ENCODE results near the gene PDZD8.

The PDZD8 gene

DNA sequence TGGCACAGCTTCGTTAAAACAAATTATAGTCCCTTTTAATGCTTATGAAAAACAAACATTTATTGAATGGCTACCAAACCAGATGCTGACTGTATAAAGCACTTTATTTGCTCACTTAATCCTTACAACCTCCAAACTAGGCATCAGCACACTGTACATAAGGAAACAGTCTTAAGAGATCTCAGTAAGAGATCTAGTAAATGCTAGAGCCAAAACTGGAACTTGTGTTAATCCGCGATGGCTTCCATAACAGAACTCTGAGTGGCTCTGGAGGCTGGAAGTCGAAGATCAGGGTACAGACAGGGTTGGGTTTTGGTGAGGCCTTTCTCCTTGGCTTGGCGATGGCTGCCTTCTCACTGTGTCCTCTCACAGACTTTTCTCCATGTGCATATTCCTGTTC, 27.0 kb downstream of the PDZD8 start:
- no peaks in the 10 kb centered on the region for H3K9me3 ChIP-seq (ENCODE audit: control insufficient read depth in 2 of 2, low read length in 2 of 2)
- H3K27me3 ChIP-seq (ENCODE audit: control insufficient read depth in 1 of 2, insufficient read depth in 2 of 2, low read length in 2 of 2), result no peaks in the 10 kb centered on the region
- H3K9ac ChIP-seq (ENCODE audit: low read length in 2 of 2), result no peak overlapping the region
- H3K36me3 ChIP-seq (ENCODE audit: control insufficient read depth in 2 of 2, insufficient read depth in 2 of 2, low read length in 2 of 2), result no peaks in the 10 kb centered on the region
- no peak overlapping the region for H3K27ac ChIP-seq (ENCODE audit: low read length)
- H3K4me1 ChIP-seq (ENCODE audit: control insufficient read depth, insufficient read depth, low read length), result no peaks in the 10 kb centered on the region
- no peak overlapping the region for H3K4me3 ChIP-seq (ENCODE audit: low read length in 2 of 2)

DNA sequence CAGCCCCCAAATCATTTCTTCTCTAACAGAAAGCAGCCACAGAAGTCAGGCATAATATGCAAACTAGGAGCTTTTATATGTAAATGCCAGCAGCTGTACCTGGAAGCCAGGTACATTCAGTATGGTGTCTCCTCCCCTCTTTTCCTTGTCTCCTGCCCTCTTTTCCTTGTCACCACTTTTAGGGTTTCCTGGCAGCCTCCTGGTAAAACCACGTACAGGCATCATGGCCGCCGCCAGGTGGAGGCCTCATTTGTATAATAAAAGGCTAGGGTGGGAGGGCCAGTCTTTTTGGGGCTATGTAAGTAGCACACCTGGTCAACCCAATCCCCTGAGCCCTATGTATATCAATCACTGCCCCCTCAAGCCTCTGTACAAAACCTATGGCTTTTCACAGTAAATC, 28.7 kb downstream of the PDZD8 start:
- Histone ChIP-seq H3K4me1 (ENCODE audit: control insufficient read depth, insufficient read depth, low read length) (no peaks in the 10 kb centered on the region), H3K27ac (ENCODE audit: low read length) (no peak overlapping the region), H3K9ac (ENCODE audit: low read length in 2 of 2) (no peak overlapping the region), H3K9me3 (ENCODE audit: control insufficient read depth in 2 of 2, low read length in 2 of 2) (no peaks in the 10 kb centered on the region), H3K4me3 (ENCODE audit: low read length in 2 of 2) (no peak overlapping the region), H3K36me3 (ENCODE audit: control insufficient read depth in 2 of 2, insufficient read depth in 2 of 2, low read length in 2 of 2) (no peaks in the 10 kb centered on the region), H3K27me3 (ENCODE audit: control insufficient read depth in 1 of 2, insufficient read depth in 2 of 2, low read length in 2 of 2) (no peaks in the 10 kb centered on the region)

DNA sequence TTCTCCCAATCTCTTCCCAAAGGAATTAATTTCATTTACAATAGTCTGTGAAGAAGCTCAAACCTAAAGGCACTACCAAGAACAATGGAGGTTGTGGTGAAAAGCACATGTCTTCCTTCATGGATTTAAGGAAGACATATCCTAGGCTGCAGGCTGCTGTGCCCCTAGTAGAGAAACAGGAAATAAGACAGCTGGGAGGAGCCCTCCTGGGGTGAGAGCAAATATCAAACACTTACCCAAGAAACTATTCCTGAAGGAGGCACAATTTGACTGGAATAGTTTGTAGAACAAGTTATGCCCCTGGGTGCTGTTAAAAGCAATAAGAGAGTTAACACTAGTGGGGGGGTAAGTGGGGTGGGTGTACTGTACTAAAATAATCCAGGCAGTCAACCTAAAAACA, 30.1 kb downstream of the PDZD8 start:
- H3K4me3 ChIP-seq (ENCODE audit: low read length in 2 of 2), result no peak overlapping the region
- H3K27me3 ChIP-seq (ENCODE audit: control insufficient read depth in 1 of 2, insufficient read depth in 2 of 2, low read length in 2 of 2), result no peaks in the 10 kb centered on the region
- H3K9ac ChIP-seq (ENCODE audit: low read length in 2 of 2), result no peak overlapping the region
- H3K9me3 ChIP-seq (ENCODE audit: control insufficient read depth in 2 of 2, low read length in 2 of 2), result no peaks in the 10 kb centered on the region
- H3K36me3 ChIP-seq (ENCODE audit: control insufficient read depth in 2 of 2, insufficient read depth in 2 of 2, low read length in 2 of 2), result no peaks in the 10 kb centered on the region
- no peak overlapping the region for H3K27ac ChIP-seq (ENCODE audit: low read length)
- H3K4me1 ChIP-seq (ENCODE audit: control insufficient read depth, insufficient read depth, low read length), result no peaks in the 10 kb centered on the region

DNA sequence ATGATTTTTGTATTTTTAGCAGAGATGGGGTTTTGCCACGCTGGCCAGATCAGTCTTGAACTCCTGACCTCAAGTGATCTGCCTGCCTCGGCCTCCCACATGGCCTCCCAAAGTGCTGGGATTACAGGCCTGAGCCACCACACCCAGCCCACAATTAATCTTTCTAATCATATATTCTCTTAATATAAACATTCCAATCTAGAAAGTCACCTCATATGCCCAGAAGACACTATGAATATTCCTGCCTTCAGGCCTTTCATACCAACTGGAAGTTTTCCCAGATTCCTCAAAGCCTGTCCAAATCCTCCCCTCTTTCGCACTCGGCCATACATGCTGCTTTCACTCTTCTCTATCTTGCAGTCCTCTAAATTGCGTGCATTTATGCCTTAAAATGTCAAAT, 32.6 kb downstream of the PDZD8 start:
- H3K4me3 ChIP-seq (ENCODE audit: low read length in 2 of 2), result no peak overlapping the region
- no peaks in the 10 kb centered on the region for H3K9me3 ChIP-seq (ENCODE audit: control insufficient read depth in 2 of 2, low read length in 2 of 2)
- H3K36me3 ChIP-seq (ENCODE audit: control insufficient read depth in 2 of 2, insufficient read depth in 2 of 2, low read length in 2 of 2), result no peaks in the 10 kb centered on the region
- no peaks in the 10 kb centered on the region for H3K27me3 ChIP-seq (ENCODE audit: control insufficient read depth in 1 of 2, insufficient read depth in 2 of 2, low read length in 2 of 2)
- no peak overlapping the region for H3K9ac ChIP-seq (ENCODE audit: low read length in 2 of 2)
- H3K27ac ChIP-seq (ENCODE audit: low read length), result no peak overlapping the region
- H3K4me1 ChIP-seq (ENCODE audit: control insufficient read depth, insufficient read depth, low read length), result no peaks in the 10 kb centered on the region

DNA sequence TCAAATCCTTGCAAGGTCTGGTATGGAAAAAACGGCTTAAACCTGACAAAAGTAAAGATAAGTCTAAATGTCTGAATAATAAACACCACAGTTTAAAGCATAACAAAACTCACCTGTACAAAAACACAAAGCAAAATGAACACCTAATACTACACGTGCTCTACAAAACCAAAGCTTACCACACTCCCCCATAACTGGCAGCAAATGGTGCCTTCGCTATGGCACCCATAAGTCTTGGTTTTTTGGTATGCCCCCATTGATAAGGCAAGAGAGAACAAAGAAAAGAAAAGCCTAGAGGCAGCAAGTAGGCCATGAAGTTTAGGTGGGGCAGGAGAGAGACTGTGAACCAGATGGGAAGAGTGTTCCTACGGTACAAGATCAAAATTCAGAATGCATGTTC, 34.2 kb downstream of the PDZD8 start:
- Histone ChIP-seq H3K9ac (ENCODE audit: low read length in 2 of 2) (no peak overlapping the region), H3K4me1 (ENCODE audit: control insufficient read depth, insufficient read depth, low read length) (no peaks in the 10 kb centered on the region), H3K27ac (ENCODE audit: low read length) (no peak overlapping the region), H3K27me3 (ENCODE audit: control insufficient read depth in 1 of 2, insufficient read depth in 2 of 2, low read length in 2 of 2) (no peaks in the 10 kb centered on the region), H3K9me3 (ENCODE audit: control insufficient read depth in 2 of 2, low read length in 2 of 2) (no peaks in the 10 kb centered on the region), H3K4me3 (ENCODE audit: low read length in 2 of 2) (no peak overlapping the region), H3K36me3 (ENCODE audit: control insufficient read depth in 2 of 2, insufficient read depth in 2 of 2, low read length in 2 of 2) (no peaks in the 10 kb centered on the region)

DNA sequence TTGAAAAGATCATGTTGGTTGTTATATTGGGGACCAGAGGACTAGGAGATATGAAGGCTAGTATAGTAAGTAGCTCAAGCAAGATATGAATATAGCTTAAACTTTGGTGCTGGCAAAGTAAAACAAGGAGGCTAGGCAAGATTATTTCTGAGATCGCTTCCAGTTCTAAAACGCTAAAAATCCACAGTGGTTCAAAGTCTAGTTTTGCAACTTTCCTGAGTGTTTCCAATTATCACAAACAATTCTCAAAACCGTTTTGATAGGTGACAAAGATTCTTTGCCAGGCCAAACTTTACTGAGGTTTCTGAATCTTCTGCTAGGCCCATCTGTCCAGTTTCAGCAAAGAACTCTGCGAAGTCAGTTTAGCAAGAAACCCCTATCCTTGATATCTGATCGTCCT, 35.3 kb downstream of the PDZD8 start:
- Histone ChIP-seq H3K9ac (ENCODE audit: low read length in 2 of 2) (no peak overlapping the region), H3K4me1 (ENCODE audit: control insufficient read depth, insufficient read depth, low read length) (no peaks in the 10 kb centered on the region), H3K9me3 (ENCODE audit: control insufficient read depth in 2 of 2, low read length in 2 of 2) (no peaks in the 10 kb centered on the region), H3K36me3 (ENCODE audit: control insufficient read depth in 2 of 2, insufficient read depth in 2 of 2, low read length in 2 of 2) (no peaks in the 10 kb centered on the region), H3K27me3 (ENCODE audit: control insufficient read depth in 1 of 2, insufficient read depth in 2 of 2, low read length in 2 of 2) (no peaks in the 10 kb centered on the region), H3K4me3 (ENCODE audit: low read length in 2 of 2) (no peak overlapping the region), H3K27ac (ENCODE audit: low read length) (no peak overlapping the region)

DNA sequence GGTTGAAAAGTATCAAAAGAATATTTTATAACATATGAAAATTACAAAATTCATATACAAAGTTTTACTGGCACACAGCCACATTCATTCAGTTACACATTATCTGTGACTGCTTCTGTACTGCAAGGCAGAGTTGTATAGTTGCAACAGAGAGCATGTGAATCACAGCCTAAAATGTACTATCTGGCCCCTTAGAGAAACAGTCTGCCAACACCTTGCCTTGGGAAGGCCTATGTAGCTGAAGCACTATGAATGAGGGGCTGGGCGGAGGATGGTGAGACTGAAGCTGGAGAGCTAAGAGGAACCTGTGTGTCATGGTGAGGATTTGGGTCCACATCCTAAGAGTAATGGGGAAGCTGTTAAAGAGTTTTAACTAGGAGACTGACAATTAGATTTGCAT, 35.7 kb downstream of the PDZD8 start:
- Histone ChIP-seq H3K9ac (ENCODE audit: low read length in 2 of 2) (no peak overlapping the region), H3K27ac (ENCODE audit: low read length) (no peak overlapping the region), H3K4me3 (ENCODE audit: low read length in 2 of 2) (no peak overlapping the region), H3K36me3 (ENCODE audit: control insufficient read depth in 2 of 2, insufficient read depth in 2 of 2, low read length in 2 of 2) (no peaks in the 10 kb centered on the region), H3K9me3 (ENCODE audit: control insufficient read depth in 2 of 2, low read length in 2 of 2) (no peaks in the 10 kb centered on the region), H3K27me3 (ENCODE audit: control insufficient read depth in 1 of 2, insufficient read depth in 2 of 2, low read length in 2 of 2) (no peaks in the 10 kb centered on the region), H3K4me1 (ENCODE audit: control insufficient read depth, insufficient read depth, low read length) (no peaks in the 10 kb centered on the region)

DNA sequence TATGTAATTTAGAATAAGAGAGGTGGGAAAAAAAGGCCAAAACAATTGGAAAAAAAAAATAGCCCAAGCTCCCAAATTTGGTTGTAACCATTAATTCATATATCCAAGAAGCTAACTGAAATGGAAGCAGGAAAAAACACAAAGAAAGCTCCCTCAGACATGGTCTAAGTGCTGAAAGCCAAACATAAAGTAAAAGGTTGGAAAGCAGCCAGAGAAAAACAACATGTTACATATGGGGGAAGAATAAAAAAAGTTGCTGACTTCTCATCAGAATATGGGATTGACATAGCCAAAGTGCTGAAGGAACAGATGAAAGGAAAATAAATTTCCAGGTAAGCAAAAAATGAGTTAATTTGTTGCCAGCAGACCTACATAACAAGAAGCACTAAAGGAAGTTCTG, 40.3 kb downstream of the PDZD8 start:
- Histone ChIP-seq H3K27me3 (ENCODE audit: control insufficient read depth in 1 of 2, insufficient read depth in 2 of 2, low read length in 2 of 2) (no peaks in the 10 kb centered on the region), H3K4me3 (ENCODE audit: low read length in 2 of 2) (no peak overlapping the region), H3K9me3 (ENCODE audit: control insufficient read depth in 2 of 2, low read length in 2 of 2) (no peaks in the 10 kb centered on the region), H3K9ac (ENCODE audit: low read length in 2 of 2) (no peak overlapping the region), H3K4me1 (ENCODE audit: control insufficient read depth, insufficient read depth, low read length) (no peaks in the 10 kb centered on the region), H3K27ac (ENCODE audit: low read length) (no peak overlapping the region), H3K36me3 (ENCODE audit: control insufficient read depth in 2 of 2, insufficient read depth in 2 of 2, low read length in 2 of 2) (no peaks in the 10 kb centered on the region)

DNA sequence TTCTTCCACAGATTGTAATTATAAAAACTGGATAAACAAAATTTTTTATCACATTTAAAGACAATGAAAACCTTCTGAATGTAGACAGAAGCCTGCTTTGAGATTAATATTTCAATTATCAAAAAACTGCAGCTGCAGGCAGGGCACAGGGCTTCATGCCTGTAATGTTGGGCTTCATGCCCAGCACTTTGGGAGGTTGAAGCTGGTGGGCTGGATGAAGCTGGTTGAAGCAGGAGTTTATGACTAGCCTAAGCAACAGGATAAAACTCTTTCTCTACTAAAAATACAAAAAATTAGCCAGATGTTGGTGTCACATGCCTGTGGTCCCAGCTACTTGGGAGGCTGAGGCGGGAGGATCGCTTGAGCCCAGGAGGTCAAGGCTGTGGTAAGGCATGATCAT, 41.2 kb downstream of the PDZD8 start:
- Histone ChIP-seq H3K4me3 (ENCODE audit: low read length in 2 of 2) (no peak overlapping the region), H3K9ac (ENCODE audit: low read length in 2 of 2) (no peak overlapping the region), H3K36me3 (ENCODE audit: control insufficient read depth in 2 of 2, insufficient read depth in 2 of 2, low read length in 2 of 2) (no peaks in the 10 kb centered on the region)

DNA sequence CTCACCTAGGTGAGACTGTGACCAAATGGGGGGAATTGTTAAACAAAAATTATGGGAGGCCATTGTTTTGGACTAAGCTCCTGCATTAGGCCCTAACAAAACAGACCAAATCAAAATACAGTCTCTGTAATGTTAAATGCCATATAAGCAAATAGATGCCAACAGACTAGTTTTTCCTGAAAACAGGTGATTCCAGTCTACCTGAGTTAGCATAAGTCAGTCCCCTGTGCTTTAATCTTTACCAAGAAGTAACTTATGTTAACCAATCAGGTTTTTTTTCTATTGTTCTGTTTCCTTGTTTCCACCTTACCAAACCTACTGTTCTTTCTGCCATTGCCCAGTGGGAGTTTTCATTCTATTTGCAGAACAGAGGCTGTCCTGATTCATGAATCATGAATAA, 48.0 kb downstream of the PDZD8 start:
- H3K36me3 ChIP-seq (ENCODE audit: control insufficient read depth in 2 of 2, insufficient read depth in 2 of 2, low read length in 2 of 2), result no peaks in the 10 kb centered on the region
- no peaks in the 10 kb centered on the region for H3K9me3 ChIP-seq (ENCODE audit: control insufficient read depth in 2 of 2, low read length in 2 of 2)
- H3K27ac ChIP-seq (ENCODE audit: low read length), result no peak overlapping the region
- no peak overlapping the region for H3K4me3 ChIP-seq (ENCODE audit: low read length in 2 of 2)
- no peaks in the 10 kb centered on the region for H3K4me1 ChIP-seq (ENCODE audit: control insufficient read depth, insufficient read depth, low read length)
- H3K9ac ChIP-seq (ENCODE audit: low read length in 2 of 2), result no peak overlapping the region
- H3K27me3 ChIP-seq (ENCODE audit: control insufficient read depth in 1 of 2, insufficient read depth in 2 of 2, low read length in 2 of 2), result no peaks in the 10 kb centered on the region

More for the DNA sequence above, 41.2 kb downstream of the PDZD8 start:
- Histone ChIP-seq H3K9me3 (ENCODE audit: control insufficient read depth in 2 of 2, low read length in 2 of 2) (no peaks in the 10 kb centered on the region), H3K4me1 (ENCODE audit: control insufficient read depth, insufficient read depth, low read length) (no peaks in the 10 kb centered on the region), H3K27ac (ENCODE audit: low read length) (no peak overlapping the region), H3K27me3 (ENCODE audit: control insufficient read depth in 1 of 2, insufficient read depth in 2 of 2, low read length in 2 of 2) (no peaks in the 10 kb centered on the region)

DNA sequence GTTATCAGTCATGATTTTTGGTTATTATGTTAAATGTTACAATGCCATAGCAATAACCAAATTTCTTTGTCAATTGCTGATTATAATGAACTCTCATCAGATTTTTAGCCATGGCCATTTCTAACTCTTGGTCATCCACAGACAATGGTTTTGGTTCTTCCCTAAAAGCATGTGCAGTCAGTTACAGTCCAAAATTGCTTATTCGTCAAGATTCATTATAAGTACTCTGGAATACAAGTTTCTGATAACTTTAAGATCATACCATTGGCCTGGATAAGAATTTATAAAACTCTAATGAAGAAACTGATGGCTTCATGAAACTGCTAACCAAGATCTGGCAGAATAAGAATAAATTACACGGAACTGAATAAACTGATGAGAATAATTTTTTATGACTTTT, 50.9 kb downstream of the PDZD8 start:
- no peaks in the 10 kb centered on the region for H3K36me3 ChIP-seq (ENCODE audit: control insufficient read depth in 2 of 2, insufficient read depth in 2 of 2, low read length in 2 of 2)
- no peaks in the 10 kb centered on the region for H3K4me1 ChIP-seq (ENCODE audit: control insufficient read depth, insufficient read depth, low read length)
- no peak overlapping the region for H3K9ac ChIP-seq (ENCODE audit: low read length in 2 of 2)
- H3K4me3 ChIP-seq (ENCODE audit: low read length in 2 of 2), result no peak overlapping the region
- no peaks in the 10 kb centered on the region for H3K9me3 ChIP-seq (ENCODE audit: control insufficient read depth in 2 of 2, low read length in 2 of 2)
- no peaks in the 10 kb centered on the region for H3K27me3 ChIP-seq (ENCODE audit: control insufficient read depth in 1 of 2, insufficient read depth in 2 of 2, low read length in 2 of 2)
- H3K27ac ChIP-seq (ENCODE audit: low read length), result no peak overlapping the region

DNA sequence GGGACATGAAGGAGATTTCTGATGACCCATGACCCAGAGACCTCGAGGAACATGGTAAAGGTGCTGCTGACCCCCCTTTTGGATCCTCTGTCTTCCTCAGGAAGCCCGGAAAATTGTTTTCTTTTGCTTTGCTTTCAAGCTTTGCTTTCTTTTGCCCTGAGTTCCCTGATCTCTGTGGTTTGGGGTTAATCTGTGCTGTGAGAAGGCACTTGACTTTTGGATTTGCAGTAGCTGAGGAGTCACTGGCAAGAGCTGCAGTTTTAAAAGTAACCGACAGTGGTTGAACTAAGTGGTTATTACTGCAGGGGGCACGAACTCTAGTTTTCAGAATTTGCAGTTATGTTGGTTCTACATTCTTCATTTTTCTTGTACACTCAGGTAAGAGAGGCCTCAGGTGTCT, 53.0 kb downstream of the PDZD8 start:
- Histone ChIP-seq H3K4me3 (ENCODE audit: low read length in 2 of 2) (no peak overlapping the region), H3K9me3 (ENCODE audit: control insufficient read depth in 2 of 2, low read length in 2 of 2) (no peaks in the 10 kb centered on the region), H3K27ac (ENCODE audit: low read length) (no peak overlapping the region), H3K27me3 (ENCODE audit: control insufficient read depth in 1 of 2, insufficient read depth in 2 of 2, low read length in 2 of 2) (no peaks in the 10 kb centered on the region), H3K4me1 (ENCODE audit: control insufficient read depth, insufficient read depth, low read length) (no peaks in the 10 kb centered on the region), H3K36me3 (ENCODE audit: control insufficient read depth in 2 of 2, insufficient read depth in 2 of 2, low read length in 2 of 2) (no peaks in the 10 kb centered on the region), H3K9ac (ENCODE audit: low read length in 2 of 2) (no peak overlapping the region)
